ENCODE results near the gene DPH7.
"Not testable (repeated sequence)": the region's sequence is repeated elsewhere in the genome, so short reads cannot be mapped to it uniquely, and the experiment has no call there.

Gene DPH7

GRCh38 chr9:137521405-137521985 lies 57.2 kb downstream of the DPH7 start:
- in situ Hi-C loops (cut with HindIII; ENCODE audit: low sequenced_read_pairs), result no loop called here

GRCh38 chr9:137520614-137521404 lies 57.9 kb downstream of the DPH7 start:
- in situ Hi-C loops (cut with HindIII; ENCODE audit: low sequenced_read_pairs), result no loop called here

GRCh38 chr9:137519553-137519952 lies 59.2 kb downstream of the DPH7 start:
- in situ Hi-C loops (cut with HindIII; ENCODE audit: low sequenced_read_pairs), result no loop called here

- in situ Hi-C loops (cut with HindIII; ENCODE audit: low sequenced_read_pairs), result not testable (repeated sequence)
These were observed 59.9 kb downstream of the DPH7 start for GRCh38 chr9:137518661-137519459.

GRCh38 chr9:137516144-137516917 lies 62.4 kb downstream of the DPH7 start:
- in situ Hi-C loops (cut with HindIII; ENCODE audit: low sequenced_read_pairs), result no loop called here

GRCh38 chr9:137515338-137515724 lies 63.4 kb downstream of the DPH7 start:
- in situ Hi-C loops (cut with HindIII; ENCODE audit: low sequenced_read_pairs), result no loop called here

GRCh38 chr9:137514691-137515337 lies 63.9 kb downstream of the DPH7 start:
- in situ Hi-C loops (cut with HindIII; ENCODE audit: low sequenced_read_pairs), result no loop called here

- in situ Hi-C loops (cut with HindIII; ENCODE audit: low sequenced_read_pairs), result not testable (repeated sequence)
These were observed 64.7 kb downstream of the DPH7 start for GRCh38 chr9:137513801-137514570.

GRCh38 chr9:137513136-137513535 lies 65.6 kb downstream of the DPH7 start:
- in situ Hi-C loops (cut with HindIII; ENCODE audit: low sequenced_read_pairs), result not testable (repeated sequence)

GRCh38 chr9:137511758-137512463 lies 66.8 kb downstream of the DPH7 start:
- in situ Hi-C loops (cut with HindIII; ENCODE audit: low sequenced_read_pairs), result no loop called here

GRCh38 chr9:137511126-137511525 lies 67.6 kb downstream of the DPH7 start:
- in situ Hi-C loops (cut with HindIII; ENCODE audit: low sequenced_read_pairs), result not testable (repeated sequence)

GRCh38 chr9:137509198-137509597 lies 69.5 kb downstream of the DPH7 start:
- in situ Hi-C loops (cut with HindIII; ENCODE audit: low sequenced_read_pairs), result no loop called here

GRCh38 chr9:137506702-137507171 lies 72.0 kb downstream of the DPH7 start:
- in situ Hi-C loops (cut with HindIII; ENCODE audit: low sequenced_read_pairs), result no loop called here

GRCh38 chr9:137506274-137506673 lies 72.5 kb downstream of the DPH7 start:
- in situ Hi-C loops (cut with HindIII; ENCODE audit: low sequenced_read_pairs), result no loop called here

- in situ Hi-C loops (cut with HindIII; ENCODE audit: low sequenced_read_pairs), result no loop called here
These were observed 73.1 kb downstream of the DPH7 start for GRCh38 chr9:137505421-137506140.

Measured in DLD1 (cell line).